GM19455 (cell line): ENCODE measurements around the gene PPP4R4.

Source experiments
- ATAC-seq: cut with Tn5 transposase; IDR thresholded peaks from one replicate; pipeline ENCODE4 v1.9.1; 2021; ENCODE audit not compliant: unreplicated experiment

The PPP4R4 gene

DNA sequence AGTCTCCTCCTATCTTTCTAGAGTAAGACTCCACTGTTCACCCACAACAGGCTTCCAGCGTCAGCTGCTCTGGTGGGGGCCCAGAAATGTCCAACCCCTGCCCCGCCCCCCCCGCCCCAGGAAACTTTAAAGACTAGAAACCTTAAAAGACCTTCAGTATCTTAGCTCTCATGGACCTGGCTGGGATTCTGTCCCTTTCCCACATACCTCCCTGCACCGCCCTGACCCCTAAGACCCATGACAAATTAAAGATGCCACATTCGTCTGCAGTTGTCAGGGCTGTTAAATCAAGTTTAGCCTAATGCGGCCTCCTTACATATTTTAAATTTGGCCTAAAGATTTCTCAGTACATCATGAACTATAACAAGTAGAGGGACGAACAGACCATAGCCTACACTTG lies 129.0 kb downstream of the PPP4R4 start:
- ATAC-seq, result no peak

DNA sequence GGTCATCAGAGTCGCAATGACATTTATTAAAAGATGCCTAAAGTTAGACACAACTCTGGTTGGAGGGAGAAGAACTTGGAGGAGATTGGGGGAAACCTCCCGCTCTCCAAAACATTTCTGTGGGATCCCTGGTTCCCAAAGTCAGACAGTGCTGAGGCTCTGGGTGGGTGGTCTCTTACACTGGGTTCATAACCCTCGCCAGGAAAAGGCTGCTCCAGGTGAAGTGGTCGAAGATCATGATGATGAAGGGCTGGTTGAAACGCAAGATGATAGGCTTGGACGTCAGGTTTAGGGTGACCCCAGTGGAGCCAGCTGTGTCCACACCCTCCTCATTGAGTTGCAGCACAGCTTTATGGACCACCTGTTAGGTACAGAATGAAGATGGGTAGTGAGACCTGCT lies 130.1 kb downstream of the PPP4R4 start:
- no peak for ATAC-seq

DNA sequence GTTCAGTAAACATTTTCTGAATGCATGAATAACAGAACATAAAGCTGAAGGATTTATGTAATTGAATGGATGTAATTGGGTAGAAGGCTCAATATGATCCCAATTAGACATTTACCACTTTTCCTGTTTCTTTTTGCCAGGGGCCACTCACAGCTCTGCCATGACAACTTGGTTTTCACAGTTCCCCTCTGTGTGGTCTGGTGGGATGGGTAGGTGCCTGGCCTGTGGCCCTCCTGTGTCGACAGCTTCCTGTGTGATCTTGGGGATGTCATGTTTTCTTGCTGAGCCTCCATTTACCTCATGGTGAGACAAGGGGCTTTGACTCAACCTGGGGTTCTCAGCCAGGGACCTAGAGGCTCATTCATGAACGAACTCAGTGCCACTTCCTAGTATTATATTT lies 131.5 kb downstream of the PPP4R4 start:
- no peak for ATAC-seq

- ATAC-seq, result no peak
These were observed 132.2 kb downstream of the PPP4R4 start for GRCh38 chr14:94306047-94306978.

DNA sequence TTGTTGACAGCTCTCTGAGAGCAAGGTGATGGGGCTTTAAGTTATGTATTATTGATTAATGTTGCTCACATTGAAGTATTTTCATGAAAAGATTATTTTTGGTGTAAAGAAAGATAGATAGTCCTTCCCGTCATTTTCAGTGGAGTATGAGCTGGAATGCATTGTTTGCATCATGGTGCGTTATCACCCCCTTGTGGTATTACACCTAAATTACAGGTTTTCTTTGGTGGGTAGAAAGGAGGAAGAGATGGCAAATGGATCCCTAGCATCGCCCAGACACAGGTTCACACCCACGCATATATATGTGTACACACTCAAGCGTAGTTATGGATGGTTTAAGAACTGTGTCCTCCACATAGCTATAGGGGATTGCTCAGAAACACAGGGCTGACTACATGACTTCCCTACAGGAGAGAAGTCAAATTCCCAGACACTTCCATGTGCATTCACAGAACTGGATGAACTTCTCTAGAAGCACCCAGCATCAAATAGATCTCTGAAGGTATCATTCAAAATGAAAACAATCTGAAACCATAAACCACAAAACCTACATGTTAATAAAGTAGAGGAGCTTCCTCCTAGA lies 133.4 kb downstream of the PPP4R4 start:
- no peak for ATAC-seq

GRCh38 chr14:94309721-94310120 lies 135.6 kb downstream of the PPP4R4 start:
- ATAC-seq, result no peak

DNA sequence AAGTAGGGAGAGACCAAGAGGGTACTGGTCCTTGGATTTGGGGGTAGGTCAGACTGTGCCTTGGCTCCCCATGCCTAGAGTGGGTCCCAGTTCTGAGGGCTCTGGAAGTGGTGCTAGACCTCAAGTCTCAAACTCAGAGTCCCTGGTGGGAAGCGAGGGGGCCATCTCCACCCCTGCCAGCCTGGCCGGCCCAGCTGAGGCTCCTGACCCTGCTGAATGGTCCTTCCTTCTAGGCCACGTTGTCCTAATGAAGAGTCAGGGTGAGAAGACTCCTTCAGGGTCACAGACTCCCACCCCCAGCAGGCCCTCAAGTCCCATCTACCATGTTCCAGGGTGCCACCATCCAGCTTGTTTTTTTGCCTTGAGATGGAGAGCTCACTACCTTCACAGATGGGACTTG lies 136.1 kb downstream of the PPP4R4 start:
- no peak for ATAC-seq

DNA sequence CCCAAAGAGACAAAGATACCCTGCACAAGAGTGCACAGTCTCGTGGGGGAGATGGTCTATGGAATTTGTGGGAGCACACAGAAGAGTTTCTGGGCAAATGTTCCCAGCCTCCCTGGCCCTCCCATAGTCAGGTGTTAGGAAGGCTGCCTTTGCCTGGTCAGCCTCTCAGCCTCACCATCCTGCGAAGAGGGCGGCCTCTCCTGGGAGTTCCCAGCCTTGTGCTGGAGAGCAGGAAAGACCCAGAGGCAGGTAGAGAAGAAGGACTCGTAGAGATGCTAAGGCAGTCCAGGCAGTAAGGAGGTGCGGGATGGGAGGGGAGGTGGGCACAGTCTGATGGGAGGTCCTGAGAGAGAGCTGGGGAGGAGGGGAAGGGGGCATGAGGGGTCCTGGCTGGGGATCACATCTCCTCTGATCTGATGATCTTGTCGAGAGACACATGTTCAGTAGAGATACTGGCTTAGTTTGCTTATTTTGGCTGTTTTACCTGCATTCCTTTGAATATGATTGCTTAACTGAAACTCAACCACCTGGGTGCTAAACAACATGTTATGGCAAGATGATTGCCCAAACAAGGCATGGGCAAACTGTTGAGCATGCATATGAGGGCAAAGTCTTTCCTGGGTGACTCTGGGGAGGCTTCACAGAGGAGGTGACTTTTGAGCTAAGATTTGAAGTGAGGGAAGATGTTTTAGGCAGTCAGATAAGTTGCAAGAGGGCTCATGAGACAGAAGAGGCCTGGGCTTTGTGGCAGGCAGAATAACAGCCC lies 138.5 kb downstream of the PPP4R4 start:
- no peak for ATAC-seq

GRCh38 chr14:94313991-94314655 lies 140.0 kb downstream of the PPP4R4 start:
- ATAC-seq, result no peak

- ATAC-seq, result no peak
These were observed 140.8 kb downstream of the PPP4R4 start for GRCh38 chr14:94314890-94315289.

DNA sequence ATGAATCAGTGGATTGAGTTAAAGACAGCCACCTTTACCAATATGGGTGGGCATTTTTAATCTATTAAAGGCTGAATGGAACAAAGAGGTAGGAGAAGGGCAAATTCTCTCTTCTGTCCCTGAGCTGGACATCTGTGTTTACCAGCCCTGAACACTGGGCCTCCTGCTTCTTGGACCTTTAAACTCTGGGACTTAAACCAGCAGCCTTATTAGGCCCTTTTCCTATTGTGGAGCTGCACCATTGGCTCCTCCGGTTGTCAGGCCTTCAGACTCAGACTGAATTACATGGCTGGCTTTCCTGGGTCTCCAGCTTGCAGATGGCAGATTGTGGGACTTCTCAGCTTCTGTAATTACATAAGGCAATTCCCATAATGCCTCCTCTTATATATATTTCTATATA lies 142.6 kb downstream of the PPP4R4 start:
- no peak for ATAC-seq

DNA sequence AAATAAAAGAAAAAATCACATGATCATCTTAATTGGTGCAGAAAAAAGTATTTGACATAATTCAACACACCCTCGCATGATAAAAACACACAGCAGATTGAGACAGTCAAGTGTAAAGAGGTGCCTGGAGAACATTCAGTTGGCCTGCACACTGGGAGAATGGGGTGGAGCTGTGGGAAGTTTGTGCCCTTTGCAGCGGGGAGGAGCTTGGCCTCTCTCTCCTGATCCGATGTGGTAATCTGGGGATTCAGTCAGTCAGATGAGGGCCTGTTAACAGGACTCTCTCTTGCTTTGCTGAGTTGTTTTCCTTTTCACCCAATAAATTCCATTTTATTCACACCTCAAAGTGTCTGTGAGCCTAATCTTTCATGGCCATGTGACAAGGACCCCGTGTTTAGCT lies 143.1 kb downstream of the PPP4R4 start:
- no peak for ATAC-seq

DNA sequence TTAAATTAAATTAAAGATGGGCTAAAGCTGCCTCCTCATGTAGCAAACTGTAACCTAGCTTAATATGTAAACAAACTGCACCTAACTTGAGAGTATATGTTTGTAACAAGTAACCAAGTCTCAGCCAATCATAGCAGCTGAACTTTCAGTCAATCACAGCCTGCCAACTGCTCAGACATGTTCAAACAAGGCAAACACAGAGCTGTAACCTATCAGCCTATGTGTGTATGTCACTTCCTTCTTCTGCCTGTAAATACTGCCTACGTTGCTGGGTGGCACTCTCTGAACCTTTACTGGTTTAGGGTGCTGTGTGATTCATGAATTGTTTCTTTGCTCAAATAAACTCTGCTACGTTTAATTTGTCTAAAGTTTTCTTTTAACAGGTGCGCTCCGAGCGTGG lies 146.1 kb downstream of the PPP4R4 start:
- ATAC-seq, result no peak

GRCh38 chr14:94321421-94322271 lies 147.5 kb downstream of the PPP4R4 start:
- ATAC-seq, result no peak

DNA sequence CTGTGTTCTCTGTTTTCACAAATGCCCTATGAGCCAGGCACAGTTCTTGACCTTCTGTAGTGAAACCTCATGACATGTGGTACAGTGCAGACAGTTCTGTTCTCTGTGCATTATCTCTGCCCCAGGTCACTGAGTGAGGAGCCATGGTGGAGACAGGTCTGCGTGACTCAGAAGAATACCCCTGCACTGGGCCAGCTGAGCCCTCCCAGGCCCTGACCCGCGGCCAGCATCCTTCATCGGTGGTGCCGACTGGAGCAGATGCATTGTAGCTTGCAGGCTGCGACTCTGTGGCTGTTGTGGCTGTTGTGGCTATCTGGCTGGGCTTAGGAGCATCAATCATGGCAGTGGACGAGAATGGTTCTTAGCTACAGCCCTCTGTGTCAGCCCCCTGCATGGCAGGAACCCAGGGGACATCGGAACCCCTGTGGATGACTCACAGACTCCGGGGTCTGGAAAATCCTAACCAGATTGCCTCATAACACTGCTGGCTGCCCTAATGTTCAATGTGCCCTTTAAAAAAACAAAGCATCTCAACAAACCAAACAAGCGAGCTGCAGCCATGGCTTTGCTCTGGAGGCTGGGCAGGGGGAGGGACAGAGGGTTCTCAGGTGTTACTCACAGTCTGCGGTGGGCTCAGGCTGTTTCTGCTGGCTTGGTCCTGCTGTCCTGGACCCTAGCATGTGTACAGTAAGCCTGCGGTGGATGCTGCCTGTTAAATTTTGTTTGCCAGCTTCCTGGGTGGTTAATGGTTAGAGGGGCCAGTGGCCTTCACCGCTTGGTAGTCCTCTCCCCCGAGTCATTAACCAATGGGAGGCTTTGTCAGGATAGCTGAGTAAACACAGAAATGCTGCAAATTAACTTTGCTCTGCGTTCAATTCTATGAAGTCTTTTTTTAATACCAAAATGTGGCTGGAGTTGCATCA lies 148.8 kb downstream of the PPP4R4 start, which contains the start of gene SERPINA6:
Gene SERPINA6 (minus strand): TSS at position 689 of the 923 bp plus-strand sequence. CDS start 8,688 bp downstream, outside the sequence.
- ATAC-seq, result no peak

- no peak for ATAC-seq
These were observed 154.1 kb downstream of the PPP4R4 start for GRCh38 chr14:94328196-94328595.
